Spleen (tissue), 7 donors: ENCODE results near the gene CALN1.

Experiments used
- POLR2A ChIP-seq, 3 donors: fragments of 450-650 bp; IDR thresholded peaks; one replicate each; pipeline ENCODE4 v1.5.1; 2017; ENCODE audit warnings: antibody characterized with exemption in 3 of 3, mild to moderate bottlenecking in 1 of 3
- POLR2AphosphoS5 ChIP-seq, 3 donors: sonication (generic); formaldehyde crosslinking; IDR thresholded peaks; one replicate each; pipeline ENCODE4 v1.5.1; 2017; ENCODE audit warnings: antibody characterized with exemption in 3 of 3
- TF ChIP-seq, protein P1 (sequence below), 11 experiments: fragments of 200-600 bp in 7 of 11; fragments of 450-650 bp in 4 of 11; sonication (generic) in 4 of 11; IDR thresholded peaks in 8 of 11; conservative IDR thresholded peaks in 3 of 11; 1 replicate in 7 of 11; 2 replicates in 4 of 11; pipeline versions ENCODE4 v1.4.0 to v1.8.0; 2016 to 2021; ENCODE audit warnings: antibody characterized with exemption in 11 of 11, inconsistent platforms in 4 of 11, mild to moderate bottlenecking in 1 of 11
- donor health status: DM: no; HTN: no; CAD: no; lungs with moderate emphysema.
- donor health status: DM: no; HTN: no; CAD: no.
- donor health status: DM: no; HTN: no; CAD: no.

DNA sequence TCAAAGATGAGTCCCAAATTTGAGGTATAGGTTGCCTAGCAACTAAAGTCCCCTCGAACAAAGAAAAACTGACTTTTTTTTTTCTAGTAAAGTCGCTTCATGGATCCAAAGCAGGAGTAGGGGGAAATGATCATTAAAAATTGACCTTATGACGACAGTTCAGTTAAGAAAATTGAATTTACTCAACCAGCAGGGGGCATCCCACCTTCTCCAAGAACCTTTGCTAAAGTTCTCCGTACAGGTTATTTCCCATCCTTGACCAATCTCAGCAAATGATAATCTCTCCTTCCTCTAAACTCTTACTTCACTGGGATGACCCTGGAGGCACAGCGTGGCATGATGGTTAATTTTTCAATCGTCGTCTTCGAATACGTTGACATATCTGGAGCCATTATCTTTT is 228.3 kb downstream of the CALN1 start:
- TF ChIP-seq, protein P1, sequence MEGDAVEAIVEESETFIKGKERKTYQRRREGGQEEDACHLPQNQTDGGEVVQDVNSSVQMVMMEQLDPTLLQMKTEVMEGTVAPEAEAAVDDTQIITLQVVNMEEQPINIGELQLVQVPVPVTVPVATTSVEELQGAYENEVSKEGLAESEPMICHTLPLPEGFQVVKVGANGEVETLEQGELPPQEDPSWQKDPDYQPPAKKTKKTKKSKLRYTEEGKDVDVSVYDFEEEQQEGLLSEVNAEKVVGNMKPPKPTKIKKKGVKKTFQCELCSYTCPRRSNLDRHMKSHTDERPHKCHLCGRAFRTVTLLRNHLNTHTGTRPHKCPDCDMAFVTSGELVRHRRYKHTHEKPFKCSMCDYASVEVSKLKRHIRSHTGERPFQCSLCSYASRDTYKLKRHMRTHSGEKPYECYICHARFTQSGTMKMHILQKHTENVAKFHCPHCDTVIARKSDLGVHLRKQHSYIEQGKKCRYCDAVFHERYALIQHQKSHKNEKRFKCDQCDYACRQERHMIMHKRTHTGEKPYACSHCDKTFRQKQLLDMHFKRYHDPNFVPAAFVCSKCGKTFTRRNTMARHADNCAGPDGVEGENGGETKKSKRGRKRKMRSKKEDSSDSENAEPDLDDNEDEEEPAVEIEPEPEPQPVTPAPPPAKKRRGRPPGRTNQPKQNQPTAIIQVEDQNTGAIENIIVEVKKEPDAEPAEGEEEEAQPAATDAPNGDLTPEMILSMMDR (IDR thresholded peaks at IDR 0.05 in 8 of 11, conservative IDR thresholded peaks at IDR 0.05 in 3 of 11), result no peak
- TF ChIP-seq POLR2A (IDR thresholded peaks at IDR 0.05), result no peak
- no peak for TF ChIP-seq POLR2AphosphoS5 (IDR thresholded peaks at IDR 0.05)
